GM23338 (cell line): Measurements from ENCODE around the gene ACTA2. TPM values are rescaled to one million over a fixed set of nuclear protein-coding genes. Genes with fewer than 3 reads are reported as not detected.

Experiments used
- ATAC-seq: fragments of 200-7000 bp; cut with Tn5 transposase; 3 replicates; pipeline ENCODE4 v1.9.1; 2020
- DNase-seq: peaks from one replicate; pipeline ENCODE4 v3.0.0-alpha.2; 2015; ENCODE audit warnings: low spot score
- H2AFZ ChIP-seq: fragments of 200-600 bp; sonication (generic); 2 replicates; pipeline ENCODE4 v1.8.0; 2016; ENCODE audit warnings: antibody characterized with exemption, mild to moderate bottlenecking, moderate library complexity
- H3F3A ChIP-seq: fragments of 200-600 bp; sonication (generic); replicated peaks from 2 replicates; pipeline ENCODE4 v1.8.0; 2017; ENCODE audit warnings: antibody characterized with exemption, mixed run types, low read depth
- H3K27ac ChIP-seq: fragments of 200-600 bp; sonication (generic); 2 replicates; pipeline ENCODE4 v1.6.1; 2016; ENCODE audit warnings: low read depth
- H3K27me3 ChIP-seq: fragments of 200-600 bp; sonication (generic); 2 replicates; pipeline ENCODE4 v1.8.0; 2016; ENCODE audit warnings: mild to moderate bottlenecking, mixed run types, moderate library complexity; ENCODE audit not compliant: insufficient read depth
- H3K36me3 ChIP-seq: fragments of 200-600 bp; sonication (generic); 2 replicates; pipeline ENCODE4 v1.8.0; 2016; ENCODE audit warnings: mild to moderate bottlenecking; ENCODE audit not compliant: insufficient read depth
- H3K4me1 ChIP-seq: fragments of 200-600 bp; sonication (generic); 2 replicates; pipeline ENCODE4 v1.8.0; 2016; ENCODE audit warnings: mild to moderate bottlenecking, moderate library complexity; ENCODE audit not compliant: insufficient read depth
- H3K4me2 ChIP-seq: fragments of 200-600 bp; sonication (generic); 2 replicates; pipeline ENCODE4 v1.7.1; 2017; ENCODE audit warnings: mixed run types
- H3K4me3 ChIP-seq: fragments of 200-600 bp; sonication (generic); 2 replicates; pipeline ENCODE4 v1.6.1; 2016; ENCODE audit warnings: mixed run types
- H3K79me2 ChIP-seq: fragments of 200-600 bp; sonication (generic); replicated peaks from 2 replicates; pipeline ENCODE4 v1.8.0; 2017; ENCODE audit warnings: mild to moderate bottlenecking; ENCODE audit not compliant: insufficient read depth
- H3K9me2 ChIP-seq: fragments of 200-600 bp; sonication (generic); 2 replicates; pipeline ENCODE4 v1.8.0; 2017; ENCODE audit not compliant: insufficient read depth
- H4K20me1 ChIP-seq: fragments of 200-600 bp; sonication (generic); replicated peaks from 2 replicates; pipeline ENCODE4 v1.8.0; 2017; ENCODE audit warnings: mild to moderate bottlenecking; ENCODE audit not compliant: insufficient read depth
- H3K27ac Mint-ChIP-seq: 2 replicates; pipeline ENCODE4 v1.8.0; 2020; ENCODE audit warnings: inconsistent platforms, mild to moderate bottlenecking, moderate library complexity, mixed read lengths
- H3K27me3 Mint-ChIP-seq: 3 replicates; pipeline ENCODE4 v1.8.0; 2022; ENCODE audit warnings: low read depth, mild to moderate bottlenecking, moderate library complexity, mixed read lengths, inconsistent platforms; ENCODE audit not compliant: insufficient read depth, poor library complexity
- H3K36me3 Mint-ChIP-seq: 3 replicates; pipeline ENCODE4 v1.8.0; 2021; ENCODE audit warnings: low read depth, mild to moderate bottlenecking, inconsistent platforms, moderate library complexity, mixed read lengths
- H3K4me1 Mint-ChIP-seq: 3 replicates; pipeline ENCODE4 v1.8.0; 2020; ENCODE audit warnings: mild to moderate bottlenecking, inconsistent platforms, mixed read lengths
- H3K4me3 Mint-ChIP-seq: 3 replicates; pipeline ENCODE4 v1.8.0; 2021; ENCODE audit warnings: moderate library complexity, mild to moderate bottlenecking, inconsistent platforms, mixed read lengths
- H3K9me3 Mint-ChIP-seq: 3 replicates; pipeline ENCODE4 v1.8.0; 2020; ENCODE audit warnings: moderate library complexity, mild to moderate bottlenecking, inconsistent platforms, mixed read lengths
- EZH2 ChIP-seq: fragments of 200-600 bp; sonication (generic); IDR thresholded peaks from one replicate; pipeline ENCODE4 v1.8.0; 2017; ENCODE audit warnings: antibody characterized with exemption, mild to moderate bottlenecking, low read depth; ENCODE audit not compliant: unreplicated experiment
- EZH2phosphoT487 ChIP-seq: fragments of 200-600 bp; sonication (generic); IDR thresholded peaks from one replicate; pipeline ENCODE4 v1.8.1; 2018; ENCODE audit warnings: antibody characterized with exemption; ENCODE audit not compliant: unreplicated experiment
- JUNB ChIP-seq: IDR thresholded peaks from one replicate; pipeline ENCODE4 v1.6.1; 2016; ENCODE audit warnings: antibody characterized with exemption; ENCODE audit not compliant: unreplicated experiment
- NANOG ChIP-seq: IDR thresholded peaks from 2 replicates; pipeline ENCODE4 v1.6.1; 2016; ENCODE audit warnings: antibody characterized with exemption, borderline replicate concordance
- REST ChIP-seq: IDR thresholded peaks from one replicate; pipeline ENCODE4 v1.6.1; 2018; ENCODE audit warnings: antibody characterized with exemption; ENCODE audit not compliant: unreplicated experiment
- STAT1 ChIP-seq: IDR thresholded peaks from one replicate; pipeline ENCODE4 v1.6.1; 2016; ENCODE audit warnings: antibody characterized with exemption; ENCODE audit not compliant: unreplicated experiment
- ZNF114 ChIP-seq: fragments of 250-450 bp; sonication (Bioruptor Pico); IDR thresholded peaks from 2 replicates; pipeline ENCODE4 v1.5.0; 2020; ENCODE audit warnings: mild to moderate bottlenecking, moderate library complexity
- ZNF331 ChIP-seq: fragments of 250-450 bp; sonication (Bioruptor Pico); IDR thresholded peaks from 2 replicates; pipeline ENCODE4 v1.5.0; 2020; ENCODE audit warnings: low read depth, mild to moderate bottlenecking, moderate library complexity
- ZNF462 ChIP-seq: fragments of 250-450 bp; sonication (Bioruptor Pico); IDR thresholded peaks from 2 replicates; pipeline ENCODE4 v1.5.0; 2020; ENCODE audit warnings: mild to moderate bottlenecking, moderate library complexity
- polyA plus RNA-seq: library from polyadenylated mRNA; unstranded; fragments of >200 nt; fragmentation: Nextera tagmentation; extraction: Ambion mirVana; gene quantifications from 2 replicates; pipeline ENCODE4 v1.2.1, GENCODE V29; 2016
- total RNA-seq: library from RNA; depleted of rRNA; stranded (reverse); fragments of >200 nt; shearing (Covaris generic); gene quantifications from 2 replicates; pipeline ENCODE4 v1.2.3, GENCODE V29; 2014
- TF ChIP-seq, protein P1 (sequence below), 2 experiments: fragments of 200-600 bp in 1 of 2; sonication (generic) in 1 of 2; conservative IDR thresholded peaks; 2 replicates each; pipeline versions ENCODE4 v1.5.1 to v1.6.1; 2016 to 2017; ENCODE audit warnings: antibody characterized with exemption in 2 of 2, low read depth in 2 of 2, mild to moderate bottlenecking in 2 of 2, moderate library complexity in 1 of 2

The ACTA2 gene
- total and polyA plus RNA-seq, 2 experiments from 2014 or later = 3.4 to 9.4 TPM

GRCh38 chr10:88919041-88919440 is 33.5 kb downstream of the ACTA2 start:
- H3K4me3 Mint-ChIP-seq = no peak overlapping the region
- H3K27me3 ChIP-seq = no peaks in the 10 kb centered on the region
- H3F3A ChIP-seq = no peaks in the 10 kb centered on the region
- ATAC-seq (no peak), DNase-seq (no peak)
- no peaks in the 10 kb centered on the region for H3K9me3 Mint-ChIP-seq
- H3K36me3 Mint-ChIP-seq = no peaks in the 10 kb centered on the region
- no peaks in the 10 kb centered on the region for H3K4me1 ChIP-seq
- no peaks in the 10 kb centered on the region for H3K9me2 ChIP-seq
- H3K4me2 ChIP-seq = no peak overlapping the region
- no peak overlapping the region for H2AFZ ChIP-seq
- H3K4me1 Mint-ChIP-seq = no peaks in the 10 kb centered on the region
- TF ChIP-seq ZNF331 (CRISPR knock-in tag) = no peak
- TF ChIP-seq NANOG = no peak
- no peak for TF ChIP-seq ZNF114 (CRISPR knock-in tag)
- TF ChIP-seq REST = no peak
- no peak for TF ChIP-seq EZH2
- TF ChIP-seq, protein P1, sequence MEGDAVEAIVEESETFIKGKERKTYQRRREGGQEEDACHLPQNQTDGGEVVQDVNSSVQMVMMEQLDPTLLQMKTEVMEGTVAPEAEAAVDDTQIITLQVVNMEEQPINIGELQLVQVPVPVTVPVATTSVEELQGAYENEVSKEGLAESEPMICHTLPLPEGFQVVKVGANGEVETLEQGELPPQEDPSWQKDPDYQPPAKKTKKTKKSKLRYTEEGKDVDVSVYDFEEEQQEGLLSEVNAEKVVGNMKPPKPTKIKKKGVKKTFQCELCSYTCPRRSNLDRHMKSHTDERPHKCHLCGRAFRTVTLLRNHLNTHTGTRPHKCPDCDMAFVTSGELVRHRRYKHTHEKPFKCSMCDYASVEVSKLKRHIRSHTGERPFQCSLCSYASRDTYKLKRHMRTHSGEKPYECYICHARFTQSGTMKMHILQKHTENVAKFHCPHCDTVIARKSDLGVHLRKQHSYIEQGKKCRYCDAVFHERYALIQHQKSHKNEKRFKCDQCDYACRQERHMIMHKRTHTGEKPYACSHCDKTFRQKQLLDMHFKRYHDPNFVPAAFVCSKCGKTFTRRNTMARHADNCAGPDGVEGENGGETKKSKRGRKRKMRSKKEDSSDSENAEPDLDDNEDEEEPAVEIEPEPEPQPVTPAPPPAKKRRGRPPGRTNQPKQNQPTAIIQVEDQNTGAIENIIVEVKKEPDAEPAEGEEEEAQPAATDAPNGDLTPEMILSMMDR (conservative IDR thresholded peaks at IDR 0.05; ENCODE audit: low read depth in 2 of 2) = no peak
- TF ChIP-seq EZH2phosphoT487 = no peak
- TF ChIP-seq JUNB = no peak
- TF ChIP-seq ZNF462 = no peak
- TF ChIP-seq STAT1 = no peak
- no peaks in the 10 kb centered on the region for H3K36me3 ChIP-seq
- H3K27me3 Mint-ChIP-seq = no peaks in the 10 kb centered on the region
- no peak overlapping the region for H3K27ac Mint-ChIP-seq
- no peak overlapping the region for H3K27ac ChIP-seq
- no peaks in the 10 kb centered on the region for H3K79me2 ChIP-seq
- no peak overlapping the region for H3K4me3 ChIP-seq
- no peaks in the 10 kb centered on the region for H4K20me1 ChIP-seq
